IgD-negative memory B cell (primary cell): ENCODE results near the gene CACNG7. TPM values are rescaled to one million over a fixed set of nuclear protein-coding genes. Genes with fewer than 3 reads are reported as not detected.
A peak's percentile ranks its signal among the peaks of the same experiment; 100 is the strongest.

ENCODE experiments used
- H3K27ac Mint-ChIP-seq, 3 donors: one replicate each; pipeline ENCODE4 v1.8.0; 2020 to 2022; ENCODE audit warnings: mild to moderate bottlenecking in 3 of 3, mixed read lengths in 3 of 3, moderate library complexity in 1 of 3
- H3K27me3 Mint-ChIP-seq: one replicate; pipeline ENCODE4 v1.8.0; 2021; ENCODE audit warnings: mixed read lengths
- H3K36me3 Mint-ChIP-seq: one replicate; pipeline ENCODE4 v1.8.0; 2020; ENCODE audit warnings: mild to moderate bottlenecking, mixed read lengths
- H3K4me1 Mint-ChIP-seq, 3 donors: one replicate each; pipeline ENCODE4 v1.8.0; 2020 to 2022; ENCODE audit warnings: mixed read lengths in 3 of 3, mild to moderate bottlenecking in 1 of 3
- H3K4me3 Mint-ChIP-seq, 4 donors: one replicate each; pipeline ENCODE4 v1.8.0; 2020 to 2022; ENCODE audit warnings: mild to moderate bottlenecking in 4 of 4, mixed read lengths in 4 of 4, moderate library complexity in 3 of 4
- H3K9me3 Mint-ChIP-seq, 3 donors: one replicate each; pipeline ENCODE4 v1.8.0; 2020 to 2021; ENCODE audit warnings: mixed read lengths in 3 of 3, mild to moderate bottlenecking in 1 of 3
- polyA plus RNA-seq: library from polyadenylated mRNA; unstranded; fragments of 300-500 nt; fragmentation: Illumina TruSeq; gene quantifications from one replicate; pipeline ENCODE4 v1.2.3, GENCODE V29; 2021

The CACNG7 gene
- polyA plus RNA-seq, 1 donor from 2014 or later, result not detected

DNA sequence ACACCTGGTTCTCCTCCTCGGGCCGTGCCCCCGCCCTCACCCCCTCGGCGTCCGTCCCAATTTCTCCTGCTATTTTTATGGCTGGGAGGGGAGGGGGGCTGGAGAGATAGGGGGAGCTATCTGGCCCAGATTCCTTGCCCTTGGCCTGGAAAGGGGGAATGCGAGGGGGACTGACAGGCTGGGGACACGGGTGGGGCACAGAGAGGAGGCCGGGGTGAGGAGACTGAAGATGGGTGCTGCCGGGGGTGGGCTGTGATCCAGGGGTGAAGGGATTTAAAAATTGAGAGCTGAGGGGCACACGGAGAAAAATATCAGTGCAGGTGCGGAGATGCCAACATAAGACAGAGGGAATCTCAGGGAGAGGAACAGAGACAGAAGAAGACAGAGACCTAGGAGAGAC lies 24.8 kb upstream of the CACNG7 start:
- Mint-ChIP-seq H3K4me3 (peak overlapping the region in 1 of 4 donors; percentile 56), H3K27ac (no peak overlapping the region)

DNA sequence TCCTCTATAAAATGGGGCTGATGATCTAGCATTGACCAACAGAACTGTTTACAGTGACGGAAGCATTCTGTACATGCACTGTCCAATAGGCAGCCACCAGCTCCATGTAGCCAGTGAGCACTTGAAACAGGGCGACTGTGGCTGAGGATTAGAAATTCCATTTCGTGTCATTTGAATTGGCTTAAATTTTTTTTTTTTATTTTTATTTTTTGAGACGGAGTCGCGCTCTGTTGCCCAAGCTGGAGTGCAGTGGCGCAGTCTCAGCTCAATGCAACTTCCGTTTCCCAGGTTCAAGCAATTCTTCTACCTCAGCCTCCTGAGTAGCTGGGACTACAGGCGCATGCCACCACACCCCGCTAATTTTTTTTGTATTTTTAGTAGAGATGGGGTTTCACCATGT lies 24.0 kb upstream of the CACNG7 start:
- H3K27me3 Mint-ChIP-seq, result peaks cover 33% of the 10 kb centered on the region
- H3K27ac Mint-ChIP-seq, result no peak overlapping the region
- no peak overlapping the region for H3K4me3 Mint-ChIP-seq
- peaks cover 0 to 2% (median 0%) of the 10 kb centered on the region in 3 donors for H3K9me3 Mint-ChIP-seq
- H3K4me1 Mint-ChIP-seq, result peaks cover 3 to 4% (median 4%) of the 10 kb centered on the region in 3 donors
- peaks cover under 1% of the 10 kb centered on the region for H3K36me3 Mint-ChIP-seq

More for the DNA sequence above, 24.8 kb upstream of the CACNG7 start:
- peaks cover 0 to 2% (median 0%) of the 10 kb centered on the region in 3 donors for H3K9me3 Mint-ChIP-seq
- H3K36me3 Mint-ChIP-seq, result no peaks in the 10 kb centered on the region
- peaks cover 3 to 4% (median 4%) of the 10 kb centered on the region in 3 donors for H3K4me1 Mint-ChIP-seq
- peaks cover 30% of the 10 kb centered on the region for H3K27me3 Mint-ChIP-seq

DNA sequence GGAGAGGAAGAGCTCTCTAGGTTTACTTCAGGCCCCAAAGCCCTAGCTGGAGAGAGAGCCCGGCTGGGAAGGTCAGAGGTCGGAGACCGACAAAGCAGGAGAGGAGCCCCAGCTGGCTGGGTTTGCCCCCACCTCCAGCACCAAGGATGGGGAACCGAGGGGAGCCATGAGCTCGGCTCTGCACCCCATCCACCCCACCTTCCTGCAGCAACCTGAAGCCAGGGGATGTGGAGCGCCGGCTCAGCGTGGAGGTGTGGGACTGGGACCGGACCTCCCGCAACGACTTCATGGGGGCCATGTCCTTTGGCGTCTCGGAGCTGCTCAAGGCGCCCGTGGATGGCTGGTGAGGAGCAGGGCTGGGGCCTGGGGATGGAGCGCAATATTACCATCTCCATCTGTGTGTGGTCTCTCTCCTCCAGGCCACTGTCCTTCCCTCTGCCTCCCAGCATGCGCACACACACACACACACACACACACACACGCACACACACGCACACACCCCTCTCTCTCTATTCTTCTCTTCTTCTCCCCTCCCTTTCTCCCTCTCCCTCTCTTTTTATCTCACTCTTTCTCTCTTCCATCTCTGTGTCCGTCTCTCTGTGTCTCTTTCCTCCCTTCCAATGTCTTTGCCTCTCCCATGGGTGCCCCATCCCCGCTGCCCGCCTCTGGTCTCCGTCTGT lies 16.6 kb upstream of the CACNG7 start:
- H3K4me3 Mint-ChIP-seq, result peak overlapping the region in 1 of 4 donors; percentile 79
- H3K9me3 Mint-ChIP-seq, result no peaks in the 10 kb centered on the region
- peaks cover 24% of the 10 kb centered on the region for H3K27me3 Mint-ChIP-seq
- H3K4me1 Mint-ChIP-seq, result peaks cover 0 to 1% (median 1%) of the 10 kb centered on the region in 3 donors
- H3K27ac Mint-ChIP-seq, result peak overlapping the region in 1 of 3 donors; percentile 24
- H3K36me3 Mint-ChIP-seq, result peaks cover 2% of the 10 kb centered on the region

DNA sequence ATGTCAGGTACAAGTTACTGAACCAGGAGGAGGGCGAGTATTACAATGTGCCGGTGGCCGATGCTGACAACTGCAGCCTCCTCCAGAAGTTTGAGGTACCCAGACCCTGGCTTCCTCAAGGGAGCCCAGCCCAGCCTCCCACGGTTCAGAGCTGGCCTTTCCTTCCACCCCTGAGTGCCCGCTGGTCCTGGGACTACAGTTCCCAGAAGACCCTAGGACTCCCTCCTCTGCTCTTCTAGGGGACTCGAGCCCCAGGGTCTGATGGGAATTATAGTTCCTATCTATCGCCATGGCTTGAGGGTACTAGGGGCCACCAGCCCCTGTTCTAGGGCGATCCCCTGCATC lies 16.1 kb upstream of the CACNG7 start:
- Mint-ChIP-seq H3K4me3 (peak overlapping the region in 1 of 4 donors; percentile 79), H3K4me1 (peaks cover 0 to 2% (median 1%) of the 10 kb centered on the region in 3 donors), H3K36me3 (peaks cover 2% of the 10 kb centered on the region), H3K27me3 (peaks cover 25% of the 10 kb centered on the region), H3K27ac (no peak overlapping the region), H3K9me3 (no peaks in the 10 kb centered on the region)

DNA sequence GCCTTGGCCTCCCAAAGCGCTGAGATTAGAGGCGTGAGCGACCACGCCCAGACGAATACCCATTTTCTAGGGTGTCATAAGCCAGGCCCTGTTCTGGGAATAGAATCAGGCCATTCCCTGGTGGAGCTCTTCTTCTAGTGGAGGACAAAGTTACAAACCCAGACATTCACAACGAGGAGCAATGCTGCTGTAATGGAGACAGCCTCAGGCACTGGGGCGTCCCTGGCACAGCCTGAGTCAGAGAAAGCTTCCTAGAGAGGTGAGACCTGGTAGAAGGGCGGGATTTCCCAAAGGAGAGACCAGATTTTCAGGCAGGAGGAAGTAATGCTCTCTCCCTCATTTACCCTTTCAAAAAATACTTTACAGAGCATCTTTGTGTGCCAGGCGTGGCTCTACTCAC lies 14.4 kb upstream of the CACNG7 start:
- peaks cover 0 to 6% (median 1%) of the 10 kb centered on the region in 3 donors for H3K4me1 Mint-ChIP-seq
- H3K36me3 Mint-ChIP-seq, result peaks cover 2% of the 10 kb centered on the region
- H3K27ac Mint-ChIP-seq, result no peak overlapping the region
- H3K9me3 Mint-ChIP-seq, result peaks cover 0 to 5% (median 2%) of the 10 kb centered on the region in 3 donors
- peaks cover 30% of the 10 kb centered on the region for H3K27me3 Mint-ChIP-seq
- H3K4me3 Mint-ChIP-seq, result no peak overlapping the region

DNA sequence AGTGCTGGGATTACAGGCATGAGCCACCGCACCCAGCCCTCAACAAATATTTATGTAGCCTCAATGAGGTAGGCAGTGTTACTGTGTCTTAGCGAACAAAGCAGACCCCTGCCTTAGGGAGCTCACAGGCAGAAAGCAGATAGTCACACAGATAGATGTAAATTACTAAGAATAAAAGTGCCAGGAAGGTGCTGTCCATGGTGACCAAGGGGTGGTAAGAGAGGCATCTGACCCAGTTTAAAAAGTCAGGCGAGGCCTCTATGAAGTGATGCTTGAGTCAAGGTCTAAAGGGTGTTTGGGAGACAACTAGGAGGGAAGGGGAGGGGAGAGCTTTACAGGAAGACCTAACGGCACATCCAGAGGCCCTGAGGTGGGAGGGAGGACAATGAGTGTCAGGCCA lies 12.4 kb upstream of the CACNG7 start:
- Mint-ChIP-seq H3K27me3 (peaks cover 27% of the 10 kb centered on the region), H3K9me3 (peaks cover 0 to 5% (median 2%) of the 10 kb centered on the region in 3 donors), H3K4me3 (no peak overlapping the region), H3K36me3 (peaks cover 2% of the 10 kb centered on the region), H3K27ac (no peak overlapping the region), H3K4me1 (peaks cover 0 to 6% (median 1%) of the 10 kb centered on the region in 3 donors)

DNA sequence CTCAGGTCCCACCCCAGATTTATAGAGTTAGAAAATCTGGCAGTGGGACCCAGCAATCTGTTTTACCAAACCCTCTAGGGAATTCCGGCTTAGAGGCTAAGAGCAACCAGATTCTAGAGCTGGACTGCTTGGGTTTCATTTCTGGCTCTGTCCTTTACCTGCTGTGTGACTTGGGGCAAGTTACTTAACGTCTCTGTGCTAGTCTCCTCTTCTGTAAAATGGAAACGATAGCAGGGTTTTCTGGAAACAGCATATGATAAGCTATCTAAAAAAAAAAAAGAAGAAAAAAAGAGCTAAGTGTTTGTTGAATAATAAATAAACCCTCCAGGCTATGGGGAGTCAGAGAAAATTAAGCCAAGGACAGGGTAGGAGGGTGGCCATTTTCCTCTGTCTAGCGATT lies 11.6 kb upstream of the CACNG7 start:
- H3K4me3 Mint-ChIP-seq, result peak overlapping the region in 2 of 4 donors; percentile 15 to 61
- peaks cover 0 to 5% (median 2%) of the 10 kb centered on the region in 3 donors for H3K9me3 Mint-ChIP-seq
- H3K4me1 Mint-ChIP-seq, result peaks cover 0 to 5% (median 1%) of the 10 kb centered on the region in 3 donors
- peaks cover 26% of the 10 kb centered on the region for H3K27me3 Mint-ChIP-seq
- peaks cover 2% of the 10 kb centered on the region for H3K36me3 Mint-ChIP-seq
- no peak overlapping the region for H3K27ac Mint-ChIP-seq

DNA sequence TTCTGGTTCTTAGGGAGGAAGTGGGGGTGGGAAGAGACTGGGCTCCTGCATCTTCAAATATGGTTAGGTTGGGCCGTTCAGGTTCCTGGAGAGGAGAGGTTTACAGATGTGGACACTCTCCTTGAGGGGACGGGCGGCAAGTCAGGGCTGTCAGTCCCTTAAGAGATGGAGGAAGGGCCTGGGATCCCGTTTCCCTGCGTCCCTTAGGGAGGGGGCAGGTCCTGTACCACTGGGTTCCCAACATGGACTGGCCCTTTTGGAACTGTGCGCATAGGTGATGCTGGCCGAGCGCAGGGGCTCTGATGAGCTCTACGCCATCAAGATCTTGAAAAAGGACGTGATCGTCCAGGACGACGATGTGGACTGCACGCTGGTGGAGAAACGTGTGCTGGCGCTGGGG lies 10.9 kb upstream of the CACNG7 start:
- Mint-ChIP-seq H3K4me3 (peak overlapping the region in 2 of 4 donors; percentile 12 to 74), H3K27me3 (peaks cover 21% of the 10 kb centered on the region), H3K4me1 (peaks cover 0 to 5% (median 1%) of the 10 kb centered on the region in 3 donors), H3K36me3 (peaks cover 2% of the 10 kb centered on the region), H3K27ac (peak overlapping the region in 1 of 3 donors; percentile 69), H3K9me3 (peaks cover 0 to 5% (median 2%) of the 10 kb centered on the region in 3 donors)

DNA sequence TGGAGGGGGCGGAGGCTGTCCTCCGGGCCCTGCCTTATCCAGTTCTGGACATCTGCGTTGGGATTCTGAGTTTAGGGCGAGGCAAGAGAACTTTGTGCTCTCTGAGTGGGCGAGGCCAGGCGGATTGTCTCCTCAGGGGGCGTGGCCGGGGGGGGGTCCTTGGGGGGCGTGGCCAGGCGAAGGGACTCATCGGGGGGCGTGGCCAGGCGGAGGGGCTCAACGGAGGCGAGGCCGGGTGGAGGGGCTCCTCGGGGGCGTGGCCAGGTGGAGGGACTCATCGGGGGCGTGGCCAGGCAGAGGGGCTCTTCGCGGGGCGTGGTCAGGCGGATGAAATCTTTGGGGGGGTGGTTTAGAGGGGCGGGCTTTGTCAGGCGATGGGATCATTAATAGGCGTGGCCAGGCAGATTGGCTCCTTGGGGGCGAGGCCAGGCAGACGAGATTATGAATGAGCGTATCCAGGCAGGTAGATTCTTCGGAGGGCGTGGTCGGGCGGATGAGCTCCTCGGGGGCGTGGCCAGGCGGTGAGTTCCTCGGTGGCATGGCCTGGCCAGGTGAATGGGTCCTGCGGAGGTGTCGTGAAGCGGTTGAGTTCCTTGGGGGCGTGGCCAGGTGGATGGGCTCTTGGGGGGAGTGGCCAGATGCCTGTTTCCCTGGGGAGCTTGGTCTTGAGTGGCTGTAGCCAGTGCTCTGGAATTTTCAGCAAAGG lies 10.3 kb upstream of the CACNG7 start:
- Mint-ChIP-seq H3K36me3 (peaks cover 2% of the 10 kb centered on the region), H3K27ac (no peak overlapping the region), H3K9me3 (peaks cover 0 to 5% (median 2%) of the 10 kb centered on the region in 3 donors), H3K4me3 (peak overlapping the region in 2 of 4 donors; percentile 12 to 38), H3K27me3 (peaks cover 18% of the 10 kb centered on the region), H3K4me1 (peaks cover 0 to 5% (median 0%) of the 10 kb centered on the region in 3 donors)

DNA sequence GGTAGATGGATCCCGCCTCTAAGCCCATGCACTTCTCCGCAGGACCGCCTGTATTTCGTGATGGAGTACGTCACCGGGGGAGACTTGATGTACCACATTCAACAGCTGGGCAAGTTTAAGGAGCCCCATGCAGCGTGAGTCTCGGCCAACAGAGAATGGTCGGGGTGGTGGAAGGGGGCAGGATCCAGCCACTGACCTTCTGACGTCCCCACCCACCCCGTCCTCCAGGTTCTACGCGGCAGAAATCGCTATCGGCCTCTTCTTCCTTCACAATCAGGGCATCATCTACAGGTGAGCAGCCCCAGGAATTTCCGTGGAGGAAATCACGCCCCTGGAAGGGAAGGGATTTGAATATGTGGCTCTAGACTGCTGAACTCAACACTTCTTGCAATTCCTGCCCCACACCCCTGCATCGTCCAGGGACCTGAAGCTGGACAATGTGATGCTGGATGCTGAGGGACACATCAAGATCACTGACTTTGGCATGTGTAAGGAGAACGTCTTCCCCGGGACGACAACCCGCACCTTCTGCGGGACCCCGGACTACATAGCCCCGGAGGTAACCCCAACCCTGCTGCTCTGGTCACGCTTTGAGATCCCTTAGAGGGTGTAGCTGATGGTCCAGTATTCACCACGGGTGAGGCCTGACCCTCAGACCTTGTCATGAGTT lies 8.8 kb upstream of the CACNG7 start:
- peaks cover 0 to 5% (median 0%) of the 10 kb centered on the region in 3 donors for H3K4me1 Mint-ChIP-seq
- H3K27me3 Mint-ChIP-seq, result peaks cover 19% of the 10 kb centered on the region

DNA sequence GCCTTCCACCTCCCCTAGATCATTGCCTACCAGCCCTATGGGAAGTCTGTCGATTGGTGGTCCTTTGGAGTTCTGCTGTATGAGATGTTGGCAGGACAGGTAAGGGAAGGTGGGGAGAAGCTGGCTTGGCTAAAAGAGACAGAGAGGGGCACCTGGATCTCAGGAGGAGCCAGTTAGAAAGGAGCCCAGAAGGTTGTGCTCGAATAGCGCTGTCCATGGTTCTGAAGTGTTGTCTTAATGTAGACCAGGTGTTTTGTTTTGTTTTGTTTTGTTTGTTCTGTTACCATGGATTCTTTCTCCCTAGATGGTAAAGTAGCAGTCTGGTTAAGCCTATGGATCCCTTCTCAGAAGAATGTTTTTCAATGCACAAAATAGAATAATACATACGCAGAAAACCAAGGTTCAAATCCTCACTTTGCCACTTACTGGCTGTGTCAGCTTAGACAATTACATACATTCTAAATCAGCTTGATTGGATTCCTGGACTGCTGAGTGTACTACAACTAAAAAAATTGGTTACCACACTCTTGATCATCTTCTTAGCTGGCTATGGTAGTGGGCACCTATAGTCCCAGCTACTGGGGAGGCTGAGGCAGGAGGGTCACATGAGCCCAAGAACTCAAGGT lies 5.9 kb upstream of the CACNG7 start:
- Mint-ChIP-seq H3K36me3 (peaks cover 2% of the 10 kb centered on the region), H3K4me1 (peaks cover 4 to 5% (median 5%) of the 10 kb centered on the region in 3 donors), H3K27me3 (peaks cover 30% of the 10 kb centered on the region), H3K27ac (peak overlapping the region in 1 of 3 donors; percentile 37), H3K4me3 (no peak overlapping the region), H3K9me3 (peaks cover 0 to 10% (median 2%) of the 10 kb centered on the region in 3 donors)

More for the DNA sequence above, 8.8 kb upstream of the CACNG7 start:
- H3K36me3 Mint-ChIP-seq, result peaks cover 2% of the 10 kb centered on the region
- peaks cover 0 to 5% (median 2%) of the 10 kb centered on the region in 3 donors for H3K9me3 Mint-ChIP-seq
- no peak overlapping the region for H3K4me3 Mint-ChIP-seq
- no peak overlapping the region for H3K27ac Mint-ChIP-seq

DNA sequence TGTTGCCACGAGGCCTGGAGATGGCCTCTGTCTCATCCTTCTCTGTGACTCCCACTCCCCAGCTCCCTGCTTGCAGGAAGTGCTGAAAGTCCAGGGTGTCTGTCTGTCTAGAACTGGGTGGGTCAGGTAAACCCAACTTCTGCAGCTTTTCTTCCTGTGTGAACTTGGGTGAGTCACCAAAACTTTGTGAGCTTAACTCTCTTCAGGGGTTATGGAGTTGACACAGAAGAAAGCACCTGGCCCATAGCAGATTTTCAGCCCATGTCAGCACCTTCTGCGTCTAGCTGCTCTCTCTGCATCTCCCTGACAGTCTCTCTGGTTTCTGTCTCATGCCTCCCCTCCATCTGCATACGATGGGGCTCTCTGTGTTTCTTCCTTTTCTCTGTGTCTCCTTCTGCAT lies 4.2 kb upstream of the CACNG7 start:
- H3K27me3 Mint-ChIP-seq, result peaks cover 36% of the 10 kb centered on the region
- no peak overlapping the region for H3K27ac Mint-ChIP-seq
- peaks cover 0 to 5% (median 3%) of the 10 kb centered on the region in 3 donors for H3K9me3 Mint-ChIP-seq
- no peak overlapping the region for H3K4me3 Mint-ChIP-seq
- peaks cover 2% of the 10 kb centered on the region for H3K36me3 Mint-ChIP-seq
- H3K4me1 Mint-ChIP-seq, result peaks cover 2 to 9% (median 8%) of the 10 kb centered on the region in 3 donors

DNA sequence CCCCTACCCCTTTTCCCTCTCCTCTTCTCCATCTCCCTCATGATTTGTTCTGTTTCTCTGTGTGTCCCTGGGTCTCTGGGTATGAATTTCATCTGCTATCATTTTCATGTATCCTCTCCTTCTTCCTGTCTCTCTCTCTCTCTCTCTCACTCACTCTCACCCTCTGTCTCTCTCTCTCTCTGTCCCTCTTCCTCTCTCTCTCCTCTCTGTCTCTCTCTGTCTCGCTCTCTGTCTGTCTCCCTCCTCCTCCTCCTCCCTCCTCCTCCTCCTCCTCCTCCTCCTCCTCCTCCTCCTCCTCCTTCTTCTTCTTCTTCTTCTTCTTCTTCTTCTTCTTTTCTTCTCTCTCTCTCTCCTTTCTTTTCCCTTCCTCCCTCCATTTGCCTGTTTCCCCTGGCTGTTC lies 3.3 kb upstream of the CACNG7 start:
- Mint-ChIP-seq H3K36me3 (no peaks in the 10 kb centered on the region), H3K27me3 (peaks cover 43% of the 10 kb centered on the region), H3K4me3 (no peak overlapping the region), H3K9me3 (peaks cover 0 to 5% (median 5%) of the 10 kb centered on the region in 3 donors), H3K27ac (no peak overlapping the region), H3K4me1 (peaks cover 2 to 13% (median 8%) of the 10 kb centered on the region in 3 donors)
